Stimulated activated CD4-positive, alpha-beta T cell treated with anti-CD3 and anti-CD28 coated beads, Interleukin-12 subunit alpha, Interleukin-12 subunit beta, amount 100 ng/mL, for 48 hours (primary cell): ENCODE results near the gene ATP6V1A.

ENCODE experiments used
- DNase-seq, 3 donors: peaks; one replicate each; pipeline ENCODE4 v3.0.0-alpha.2; 2020; ENCODE audit warnings: low read depth in 2 of 3, low spot score in 1 of 3

ATP6V1A gene

DNA sequence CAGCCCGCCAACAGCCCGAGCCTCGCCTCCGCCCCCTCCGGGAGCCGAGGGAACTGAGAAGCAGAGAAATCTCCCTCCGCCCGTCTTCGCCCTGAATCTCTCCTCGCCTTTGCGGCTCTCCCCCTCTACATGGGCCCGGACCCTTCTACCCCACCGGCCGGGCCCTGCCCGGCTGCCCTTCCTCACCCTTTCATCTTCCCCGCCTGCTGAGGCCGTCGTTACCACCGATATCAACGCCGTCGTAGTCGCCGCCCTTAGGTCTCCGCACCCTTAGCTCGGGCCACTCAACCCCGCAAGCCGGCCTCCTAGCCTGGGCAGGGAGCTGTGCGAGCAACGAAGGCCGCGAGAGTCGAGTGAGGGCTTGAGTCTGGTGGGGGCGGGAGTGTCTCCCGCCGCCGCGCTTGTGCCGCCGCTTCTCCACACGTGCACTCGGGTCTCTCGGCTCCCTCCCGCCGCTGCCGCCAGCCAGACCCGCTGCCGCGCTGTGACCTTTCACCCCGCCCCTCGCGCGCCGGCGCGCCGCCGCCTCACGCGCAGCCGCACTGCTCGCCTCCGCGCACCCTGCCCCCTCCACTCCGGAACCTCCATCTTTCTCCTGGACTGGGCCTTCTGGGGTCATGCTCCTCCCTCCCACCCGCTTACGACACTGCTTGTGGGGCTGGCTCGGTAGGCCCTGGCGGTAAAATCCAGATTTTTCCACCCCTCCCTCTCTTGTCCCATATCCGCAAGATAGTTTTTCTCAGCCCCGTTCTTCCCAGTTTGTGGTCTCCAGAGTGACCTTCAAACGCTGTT is 883 bp upstream of the ATP6V1A start, which contains the start of gene NAA50:
TSS of gene NAA50 (minus strand) at position 494 of the 792 bp plus-strand sequence. CDS start at position 194, 300 bp downstream.
- DNase-seq: peak; percentile 88 to 91 (median 91)

- peak; percentile 43 to 47 (median 43) for DNase-seq
Observed at GRCh38 chr3:113747283-113748046, 630 bp downstream of the ATP6V1A start.

DNA sequence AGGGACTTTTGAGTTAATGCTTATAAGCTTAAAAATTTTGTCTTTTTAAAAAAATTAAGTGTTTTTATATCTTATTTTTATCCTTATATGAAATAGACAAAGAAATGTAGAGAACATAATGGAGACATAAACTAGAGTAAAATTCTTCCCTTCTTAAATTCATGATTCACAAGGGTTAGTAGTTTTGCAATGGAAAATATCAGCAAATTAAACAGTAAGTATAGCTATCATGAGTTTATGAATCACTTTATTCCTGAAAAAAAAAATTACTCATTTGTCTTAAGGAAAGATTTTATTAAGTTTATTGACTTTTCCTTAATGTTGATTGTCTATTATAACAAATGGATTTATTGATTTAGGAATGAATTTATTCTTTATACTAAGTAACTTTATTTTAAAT is 4.3 kb downstream of the ATP6V1A start:
- no peak for DNase-seq

DNA sequence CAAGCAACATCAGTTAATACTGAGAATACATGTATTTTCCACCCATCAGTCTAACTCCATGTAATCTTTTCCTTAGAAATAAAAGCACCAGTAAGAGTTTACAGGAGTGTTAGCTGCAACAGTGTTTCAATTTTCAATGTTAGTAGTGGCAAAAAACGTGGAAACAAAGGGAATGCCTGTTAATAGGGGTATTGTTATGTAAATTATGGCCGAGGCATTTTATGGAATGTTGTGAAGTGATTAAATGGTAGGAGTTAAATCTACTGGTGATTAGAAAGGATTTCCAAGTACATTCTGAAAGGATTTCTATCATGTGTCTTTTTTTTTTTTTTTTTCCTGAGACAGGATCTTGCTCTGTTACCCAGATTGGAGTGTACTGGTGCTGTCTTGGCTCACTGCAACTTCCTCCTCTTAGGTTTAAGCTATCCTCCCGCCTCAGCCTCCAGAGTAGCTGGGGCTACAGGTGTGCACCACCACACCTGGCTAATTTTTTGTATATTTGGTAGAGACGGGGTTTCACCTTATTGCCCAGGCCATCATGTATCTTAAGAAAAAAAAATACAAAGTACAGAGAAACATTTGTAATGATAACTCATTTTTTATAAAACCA is 6.6 kb downstream of the ATP6V1A start:
- DNase-seq: no peak

GRCh38 chr3:113754494-113755159 is 7.8 kb downstream of the ATP6V1A start:
- no peak for DNase-seq

- no peak for DNase-seq
Observed at GRCh38 chr3:113758389-113759024, 11.7 kb downstream of the ATP6V1A start.

DNA sequence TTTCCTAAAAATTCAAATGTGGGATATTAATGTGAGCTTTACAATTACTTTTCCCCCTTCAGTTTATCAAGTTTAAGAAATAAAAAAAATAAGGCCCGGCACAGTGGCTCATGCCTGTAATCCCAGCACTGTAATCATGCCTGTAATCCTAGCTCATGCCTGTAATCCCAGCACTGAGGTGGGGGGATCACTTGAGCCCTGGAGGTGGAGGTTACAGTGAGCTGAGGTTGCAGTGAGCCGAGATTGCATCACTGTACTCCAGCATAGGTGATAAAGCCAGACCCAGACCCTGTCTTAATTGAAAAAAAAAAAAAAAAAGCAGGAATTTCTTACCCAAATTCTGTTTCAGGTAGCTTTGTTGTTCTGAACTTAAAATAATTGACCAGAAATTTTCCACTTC is 17.9 kb downstream of the ATP6V1A start:
- DNase-seq: no peak

DNA sequence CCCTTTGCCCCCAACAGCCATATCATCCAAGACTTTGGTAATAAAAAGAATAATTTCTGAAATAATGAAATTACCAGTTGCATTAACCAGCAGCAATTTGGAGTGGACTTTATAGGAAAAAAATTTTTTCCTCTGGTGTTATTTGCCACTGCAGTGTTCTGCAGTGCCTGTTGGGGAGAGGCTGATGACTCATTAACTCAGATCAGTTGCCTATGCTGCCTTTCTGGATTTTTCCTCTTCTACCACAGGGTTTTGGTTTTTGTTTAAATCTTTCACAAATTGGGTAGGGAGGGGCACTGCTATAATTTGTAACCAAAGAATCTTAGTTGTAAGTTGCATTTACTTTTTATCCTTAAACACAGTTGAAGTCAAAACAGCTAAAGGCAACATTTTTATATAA is 22.7 kb downstream of the ATP6V1A start:
- no peak for DNase-seq

GRCh38 chr3:113771993-113772392 is 25.2 kb downstream of the ATP6V1A start:
- no peak for DNase-seq

DNA sequence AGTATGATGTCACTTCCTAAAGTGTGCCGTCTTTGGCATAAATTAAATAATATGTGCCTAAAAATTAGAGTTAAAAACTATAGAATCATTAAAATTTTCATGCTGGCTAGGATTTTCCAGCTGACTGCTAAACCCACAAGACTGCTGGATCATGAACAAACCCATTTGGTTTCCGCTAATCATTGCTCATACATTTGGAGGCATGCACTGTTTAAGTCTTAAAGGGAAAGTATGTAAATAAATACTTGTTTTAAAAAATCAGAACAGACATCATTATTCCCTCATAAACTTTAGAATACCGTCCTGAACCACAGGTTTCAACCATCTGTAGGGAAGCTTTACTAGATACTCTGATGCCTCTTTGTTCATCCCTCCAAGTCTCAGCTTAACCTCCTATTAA is 26.5 kb downstream of the ATP6V1A start:
- DNase-seq: no peak

DNA sequence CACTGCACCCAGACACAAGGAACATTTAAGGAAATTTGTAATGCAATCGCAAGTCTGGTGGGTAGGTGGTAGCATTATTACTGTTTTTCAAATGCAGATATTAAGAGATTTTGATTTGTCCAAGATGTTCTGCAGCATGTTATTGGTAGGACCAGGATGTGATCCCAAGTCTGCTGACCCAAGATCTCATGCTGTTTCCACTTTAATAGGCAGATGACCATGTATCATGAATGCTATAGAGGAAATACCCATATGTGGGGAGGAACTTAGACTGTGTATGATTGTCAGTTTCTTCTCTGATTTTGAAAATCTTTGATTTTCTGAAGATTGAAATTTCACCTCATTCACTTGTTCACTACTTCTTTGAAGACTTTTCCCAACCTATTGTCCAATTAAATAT is 28.7 kb downstream of the ATP6V1A start:
- no peak for DNase-seq

- no peak for DNase-seq
Observed at GRCh38 chr3:113776564-113776963, 29.7 kb downstream of the ATP6V1A start.

DNA sequence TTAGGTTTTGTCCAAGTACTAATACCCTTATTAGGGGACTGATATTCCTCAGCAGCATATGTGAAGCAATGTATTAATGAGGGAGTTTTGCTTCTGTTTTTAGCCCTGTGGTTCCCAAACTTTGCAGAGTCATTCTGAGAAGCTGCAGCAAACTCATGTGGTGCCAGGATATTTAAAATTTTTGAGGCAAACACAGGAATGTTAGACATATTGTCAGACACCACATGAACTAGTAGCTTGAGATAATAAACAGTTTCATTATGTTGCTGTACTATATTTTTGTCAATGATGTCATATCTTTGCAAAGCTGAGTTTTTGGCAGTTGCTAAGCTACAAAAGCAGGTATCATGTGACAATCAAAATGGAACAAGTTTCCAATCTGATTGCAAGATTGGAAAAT is 36.6 kb downstream of the ATP6V1A start:
- DNase-seq: no peak

GRCh38 chr3:113783980-113784379 is 37.1 kb downstream of the ATP6V1A start:
- DNase-seq: no peak

- no peak for DNase-seq
Observed at GRCh38 chr3:113791381-113791780, 44.5 kb downstream of the ATP6V1A start.

DNA sequence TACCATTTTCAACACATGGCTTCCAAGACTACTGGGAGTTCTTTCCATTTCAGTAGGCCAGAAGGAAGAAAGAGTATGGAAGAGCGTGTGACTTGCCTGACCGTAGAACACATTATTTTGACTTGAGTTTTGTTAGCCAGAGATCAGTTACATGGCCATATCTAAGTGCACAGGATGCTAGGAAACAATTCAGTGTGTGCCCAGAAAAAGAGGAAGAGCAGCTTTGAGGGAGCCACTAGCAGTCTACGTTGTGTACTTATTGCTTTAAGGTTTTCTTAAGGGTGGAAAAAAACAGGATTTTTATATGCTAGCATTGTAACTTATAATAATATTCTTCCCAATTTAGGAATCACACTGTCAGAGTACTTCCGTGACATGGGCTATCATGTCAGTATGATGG is 47.7 kb downstream of the ATP6V1A start:
- no peak for DNase-seq

- no peak for DNase-seq
Observed at GRCh38 chr3:113795693-113796092, 48.9 kb downstream of the ATP6V1A start.

DNA sequence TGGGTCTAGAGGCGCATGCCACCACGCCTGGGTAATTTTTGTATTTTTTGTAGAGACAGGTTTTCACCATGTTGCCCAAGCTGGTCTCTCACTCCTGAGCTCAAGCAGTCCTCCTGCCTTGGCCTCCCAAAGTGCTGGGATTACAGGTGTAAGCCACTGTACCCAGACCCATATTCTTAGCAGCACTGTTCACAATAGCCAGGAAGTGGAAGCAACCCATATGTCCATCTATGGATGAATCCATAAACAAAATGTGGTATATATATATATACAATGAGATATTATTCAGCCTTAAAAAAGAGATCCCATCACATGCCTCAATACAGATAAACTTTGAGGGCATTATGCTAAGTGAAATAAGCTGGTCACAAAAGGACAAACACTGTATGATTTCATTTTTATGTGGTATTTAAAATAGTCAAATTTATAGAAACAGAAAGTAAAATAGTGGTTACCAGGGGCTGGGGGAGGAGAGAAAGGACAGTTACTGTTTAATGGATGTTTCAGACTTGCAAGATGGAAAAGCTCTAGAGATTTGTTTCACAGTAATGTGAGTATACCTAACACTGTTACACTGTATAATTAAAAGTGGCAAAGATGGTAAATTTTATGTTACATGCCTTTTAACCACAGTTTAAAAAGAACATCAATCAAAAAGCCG is 56.1 kb downstream of the ATP6V1A start:
- no peak for DNase-seq

DNA sequence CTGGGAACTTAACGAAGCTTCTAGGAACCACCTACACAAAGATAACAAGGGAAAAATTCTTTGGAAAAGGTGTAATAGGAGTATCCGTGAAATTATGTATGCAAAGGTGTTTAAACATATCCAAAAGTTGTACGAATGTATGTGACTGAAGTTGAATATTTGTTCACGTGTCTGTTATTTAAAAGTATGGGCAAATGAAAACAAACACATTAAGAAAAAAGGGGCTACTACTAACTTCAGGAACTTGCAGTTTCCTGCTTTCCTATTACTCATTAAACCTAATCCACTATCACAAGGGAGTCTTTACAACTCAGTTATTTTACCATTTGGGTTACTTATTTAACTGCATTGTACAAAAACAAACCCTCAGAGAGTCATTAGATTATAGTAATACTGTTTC is 57.8 kb downstream of the ATP6V1A start:
- no peak for DNase-seq

- DNase-seq: no peak
Observed at GRCh38 chr3:113805249-113805648, 58.4 kb downstream of the ATP6V1A start.
